Mucosa of gallbladder (tissue), 1 donor: ENCODE data around the gene CACNG7. TPM values are rescaled to one million over a fixed set of nuclear protein-coding genes. Genes with fewer than 3 reads are reported as not detected.
"Not testable (repeated sequence)": the region's sequence is repeated elsewhere in the genome, so short reads cannot be mapped to it uniquely, and the experiment has no call there.

Experiments
- DNase-seq: peaks from one replicate; pipeline ENCODE4 v3.0.0-alpha.2; 2020; ENCODE audit warnings: low spot score
- total RNA-seq: library from RNA; stranded (reverse); gene quantifications from one replicate; pipeline ENCODE4 v1.2.1, GENCODE V29; 2021
- donor health status: DM: no; HTN: no; CAD: no.

The CACNG7 gene
- total RNA-seq, 1 donor from 2014 or later = not detected

GRCh38 chr19:53905787-53906186, 3.3 kb upstream of the CACNG7 start:
- no peak for DNase-seq

- DNase-seq = peak; percentile 22
Measured at GRCh38 chr19:53906211-53907192, 2.6 kb upstream of the CACNG7 start.

DNA sequence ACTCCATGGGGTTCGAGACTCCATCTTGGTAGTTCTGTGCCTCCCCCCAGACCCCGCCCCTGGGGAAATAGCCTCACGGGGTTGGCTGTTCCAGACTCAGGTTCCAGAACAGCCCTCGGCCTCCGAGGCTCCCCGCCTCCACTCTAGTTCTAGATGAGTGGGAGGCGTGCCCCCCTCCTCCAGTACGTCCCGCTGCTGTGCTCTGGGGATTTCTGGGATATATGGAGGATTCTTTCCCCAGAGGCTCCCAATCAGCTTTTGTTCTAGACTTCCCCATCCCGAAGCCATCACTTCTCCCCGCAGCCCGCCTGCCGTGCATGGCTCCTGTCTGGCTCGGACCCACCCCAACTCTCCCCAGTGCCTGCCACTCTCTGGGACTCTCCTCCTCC, 1.9 kb upstream of the CACNG7 start:
- DNase-seq = no peak

- DNase-seq = no peak
Measured at GRCh38 chr19:53907690-53908089, 1.4 kb upstream of the CACNG7 start.

DNA sequence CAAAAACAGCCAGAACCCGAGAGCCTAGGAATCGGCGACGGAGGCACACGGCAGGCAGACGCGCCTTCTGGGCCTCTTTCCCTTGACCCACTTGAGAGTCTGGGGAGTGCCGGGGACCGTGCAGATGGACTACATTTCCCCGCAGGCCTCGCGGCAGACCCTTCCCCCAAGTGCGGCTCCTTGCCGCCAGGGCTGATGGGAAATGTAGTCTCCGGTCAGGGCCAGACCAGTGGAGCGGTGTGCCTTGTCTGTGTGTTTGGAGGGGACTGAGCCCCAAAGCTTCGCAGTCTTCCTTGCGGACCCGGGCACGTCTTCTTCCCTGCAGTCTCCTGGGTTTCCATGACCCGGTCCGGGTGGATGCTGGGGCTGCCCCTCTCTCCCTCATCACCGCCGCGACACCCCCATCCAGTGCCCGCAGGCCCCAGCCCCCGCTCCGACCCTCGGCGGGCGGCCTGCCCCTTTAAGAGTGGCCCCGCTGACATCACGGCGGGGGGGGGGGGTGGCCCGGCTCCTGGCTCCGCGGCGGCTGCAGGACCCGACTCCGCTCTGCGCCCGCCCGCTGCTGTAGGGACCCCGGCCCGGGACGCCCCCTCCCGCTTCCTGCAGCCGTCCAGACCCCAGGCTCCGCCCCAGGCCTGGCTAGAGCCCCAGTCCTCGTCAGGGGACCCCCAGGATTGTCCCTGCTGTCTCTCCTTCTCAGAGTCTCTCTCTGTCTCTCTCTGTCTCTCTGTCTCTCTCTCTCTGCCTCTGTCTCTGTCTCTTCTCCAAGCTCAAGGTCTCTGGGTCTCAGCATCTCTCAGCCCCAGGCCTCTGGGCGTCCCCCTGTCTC, 758 bp upstream of the CACNG7 start:
- no peak for DNase-seq

- no peak for DNase-seq
Measured at GRCh38 chr19:53909471-53910169, 542 bp downstream of the CACNG7 start.

DNA sequence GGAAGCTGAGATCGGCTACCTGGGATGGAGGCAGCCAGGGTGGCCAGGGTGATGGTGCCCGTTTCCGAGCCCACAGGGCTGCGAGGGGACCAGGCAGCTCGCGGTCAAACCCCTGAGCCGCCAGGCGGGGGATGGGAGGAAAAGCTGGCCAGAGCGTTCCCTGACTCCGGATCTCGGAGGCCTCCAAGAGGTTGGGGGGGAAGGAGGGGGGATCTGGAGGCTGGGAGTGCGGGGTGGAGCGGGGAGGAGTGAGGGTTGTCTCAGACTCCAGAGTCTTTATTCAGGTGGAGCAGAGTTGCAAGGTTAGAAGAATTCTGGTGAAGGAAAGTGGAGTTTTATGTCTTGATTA, 1.1 kb downstream of the CACNG7 start:
- DNase-seq = no peak

DNA sequence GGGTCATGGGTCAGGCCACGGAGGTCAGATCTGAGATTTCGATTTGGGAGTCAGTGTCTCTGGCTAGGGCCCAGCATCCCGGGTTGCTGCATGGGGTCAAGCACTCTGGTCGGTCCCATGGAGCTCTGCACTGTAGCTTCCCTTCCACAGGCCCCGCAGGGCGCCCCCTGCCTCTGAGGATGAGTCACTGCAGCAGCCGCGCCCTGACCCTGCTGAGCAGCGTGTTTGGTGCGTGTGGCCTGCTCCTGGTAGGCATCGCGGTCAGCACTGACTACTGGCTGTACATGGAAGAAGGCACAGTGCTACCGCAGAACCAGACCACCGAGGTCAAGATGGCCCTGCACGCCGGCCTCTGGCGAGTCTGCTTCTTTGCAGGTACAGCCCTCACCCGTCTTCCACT, 3.6 kb downstream of the CACNG7 start:
- no peak for DNase-seq

DNA sequence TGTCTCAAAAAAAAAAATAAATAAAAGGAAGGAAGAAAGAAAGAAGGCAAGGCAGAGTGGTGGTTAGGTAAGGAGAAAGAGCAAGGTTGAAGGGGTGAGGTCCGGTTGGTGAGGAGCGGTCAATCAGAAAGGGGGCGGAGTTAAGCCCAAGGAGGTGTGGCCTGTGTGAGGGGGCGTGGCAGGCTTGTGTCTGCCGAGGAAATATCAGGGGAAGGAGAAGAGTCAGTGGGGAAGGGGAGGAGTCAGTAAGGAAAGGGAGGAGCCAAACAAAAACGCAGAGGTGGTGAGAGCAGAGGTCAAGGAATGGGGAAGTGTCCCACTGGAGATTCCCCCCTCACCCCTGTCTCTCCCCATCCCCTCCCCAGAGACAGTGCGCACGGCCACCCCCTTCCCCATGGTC, 5.9 kb downstream of the CACNG7 start:
- no peak for DNase-seq

DNA sequence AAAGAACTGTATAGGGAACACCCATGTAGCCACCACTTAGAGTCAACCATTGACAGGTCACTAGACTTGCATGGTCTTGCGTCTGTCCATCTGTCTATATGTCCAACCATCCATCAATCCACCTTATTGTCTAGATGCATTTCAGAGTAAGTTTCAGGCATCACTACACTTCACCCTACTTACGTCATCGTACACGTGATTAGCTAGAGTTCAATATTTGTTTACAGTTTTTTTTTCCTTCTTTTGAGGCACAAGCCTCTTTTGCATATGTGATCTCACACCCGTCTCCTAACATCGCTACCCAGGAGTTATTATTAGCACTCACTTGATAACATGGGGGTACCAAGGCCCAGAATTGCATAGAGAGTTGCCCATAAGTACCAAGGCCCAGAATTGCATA, 6.9 kb downstream of the CACNG7 start:
- no peak for DNase-seq

GRCh38 chr19:53917356-53917755, 8.3 kb downstream of the CACNG7 start:
- DNase-seq = no peak

DNA sequence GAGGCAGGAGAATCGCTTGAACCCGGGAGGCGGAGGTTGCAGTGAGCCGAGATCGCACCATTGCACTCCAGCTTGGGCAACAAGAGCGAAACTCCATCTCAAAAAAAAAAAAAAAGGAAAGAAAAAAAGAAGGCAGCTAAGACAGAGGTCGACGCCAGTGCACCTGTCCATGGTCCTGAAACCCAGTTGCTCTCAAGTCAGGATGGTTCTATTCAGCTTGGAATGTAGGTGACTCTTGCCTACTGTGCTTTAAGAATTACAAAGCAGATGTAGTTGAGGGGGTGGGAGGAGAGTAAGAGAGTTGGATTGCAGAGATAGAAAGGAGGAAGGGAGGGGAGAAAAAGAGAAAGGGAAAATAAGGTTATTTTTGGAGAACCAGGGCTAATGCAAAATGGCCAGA, 18.7 kb downstream of the CACNG7 start:
- peak; percentile 38 for DNase-seq

DNA sequence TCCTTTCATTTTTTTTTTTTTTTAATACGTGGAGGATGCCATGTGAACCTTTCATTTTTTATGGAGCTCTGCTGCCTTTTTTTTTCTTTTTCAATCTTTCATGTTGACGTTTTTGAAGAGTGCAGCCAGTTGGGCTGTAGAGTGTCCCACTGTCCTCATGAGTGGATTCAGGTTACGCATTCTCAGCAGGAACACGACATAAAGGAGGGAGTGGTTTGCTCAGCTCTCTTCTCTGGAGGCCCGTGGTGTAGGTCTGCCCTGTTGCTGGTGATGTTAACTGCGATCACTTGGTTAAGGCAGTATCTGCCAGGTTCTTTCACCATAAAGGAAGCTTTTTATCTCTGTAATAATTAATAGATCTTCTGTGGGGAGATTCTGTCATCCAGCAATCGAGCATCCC, 27.0 kb downstream of the CACNG7 start:
- DNase-seq = no peak

- no peak for DNase-seq
Measured at GRCh38 chr19:53942001-53942786, 33.1 kb downstream of the CACNG7 start.

DNA sequence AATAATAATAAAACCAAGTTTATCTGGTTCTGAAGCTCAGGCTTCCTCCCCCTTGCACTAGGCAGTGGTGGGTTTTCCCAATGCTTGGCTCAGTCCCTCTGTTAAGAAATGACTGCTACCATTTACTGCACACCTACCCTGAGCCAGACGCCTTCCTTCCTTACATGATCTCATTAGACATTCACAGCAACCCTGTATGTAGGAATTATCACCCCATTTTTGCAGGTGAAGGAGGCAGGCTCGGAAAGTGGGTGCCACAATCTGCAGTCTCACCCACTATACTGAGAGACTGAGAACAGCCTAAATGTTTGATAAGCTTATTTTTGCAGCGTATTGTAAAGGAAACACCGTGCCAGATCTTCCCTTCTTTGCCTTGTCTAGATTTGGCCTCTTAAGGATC, 35.3 kb downstream of the CACNG7 start:
- no peak for DNase-seq

GRCh38 chr19:53944933-53945332, 35.9 kb downstream of the CACNG7 start:
- no peak for DNase-seq

DNA sequence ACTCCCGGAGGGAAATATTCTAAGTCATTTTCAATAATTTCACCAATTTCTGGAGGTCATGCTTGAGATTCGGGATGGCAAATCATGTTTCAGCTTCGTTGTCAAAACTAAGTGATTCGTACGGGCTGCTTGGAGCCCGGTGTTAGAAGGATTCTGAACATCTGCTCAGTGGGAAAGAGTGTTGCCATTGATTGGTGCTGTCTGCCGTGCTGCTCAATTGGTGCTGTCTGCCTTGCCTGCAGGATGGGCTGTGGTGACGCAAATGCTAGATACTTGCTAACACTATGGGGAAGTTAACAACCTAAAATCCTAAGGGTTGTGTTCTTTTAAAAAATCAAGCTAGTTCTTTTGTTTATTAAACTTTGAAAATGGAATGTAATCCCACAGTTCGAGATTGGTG, 36.4 kb downstream of the CACNG7 start:
- DNase-seq = no peak

GRCh38 chr19:53945998-53946397, 36.9 kb downstream of the CACNG7 start:
- no peak for DNase-seq

- DNase-seq = no peak
Measured at GRCh38 chr19:53947624-53948023, 38.5 kb downstream of the CACNG7 start.

GRCh38 chr19:53948611-53949010, 39.5 kb downstream of the CACNG7 start:
- DNase-seq = not testable (repeated sequence)

DNA sequence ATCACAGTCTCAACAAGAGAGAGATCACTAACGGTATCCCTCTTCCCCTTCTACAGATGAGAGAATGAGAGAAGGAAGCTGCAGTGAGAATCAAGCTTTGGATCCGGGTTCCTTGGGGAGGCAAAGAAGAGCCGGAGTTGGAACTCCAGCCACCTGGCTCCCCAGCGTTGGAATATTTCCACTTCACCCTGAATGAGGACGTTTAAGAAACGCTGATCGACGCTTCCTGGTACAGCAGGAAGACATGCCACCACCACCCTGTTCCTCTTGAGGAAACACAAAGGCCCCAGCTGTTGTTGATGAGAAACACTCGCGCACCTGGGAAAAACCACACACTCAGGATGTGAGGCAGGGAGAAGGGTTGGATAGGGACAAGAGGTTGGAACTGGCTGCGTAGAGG, 42.4 kb downstream of the CACNG7 start:
- no peak for DNase-seq
